GM06990 (cell line): ENCODE measurements around the gene EPHB1.

Experiments
- DNase-seq: peaks from one replicate; pipeline ENCODE4 v3.0.0-alpha.2; 2011; ENCODE audit not compliant: insufficient read length; ENCODE audit errors: extremely low read depth
- H3K27me3 ChIP-seq: replicated peaks from 2 replicates; pipeline ENCODE4 v1.6.0; 2011; ENCODE audit warnings: low read length; ENCODE audit not compliant: control insufficient read depth, insufficient read depth
- H3K36me3 ChIP-seq: 2 replicates; pipeline ENCODE4 v1.5.1; 2011; ENCODE audit warnings: low read length; ENCODE audit not compliant: control insufficient read depth, insufficient read depth
- H3K4me3 ChIP-seq: replicated peaks from 2 replicates; pipeline ENCODE4 v1.5.1; 2011; ENCODE audit warnings: low read depth, mild to moderate bottlenecking, control low read depth, low read length
- CTCF ChIP-seq: IDR thresholded peaks from 2 replicates; pipeline ENCODE4 v1.5.1; 2011; ENCODE audit warnings: low read length, control low read depth, mild to moderate bottlenecking, inconsistent platforms; ENCODE audit not compliant: insufficient read depth, poor library complexity, severe bottlenecking

The EPHB1 gene

GRCh38 chr3:135084405-135084804 is 289.3 kb downstream of the EPHB1 start:
- no peak overlapping the region for H3K4me3 ChIP-seq
- no peak for DNase-seq
- no peaks in the 10 kb centered on the region for H3K36me3 ChIP-seq
- no peaks in the 10 kb centered on the region for H3K27me3 ChIP-seq
- TF ChIP-seq CTCF: no peak

- TF ChIP-seq CTCF: no peak
- no peak overlapping the region for H3K4me3 ChIP-seq
- no peaks in the 10 kb centered on the region for H3K36me3 ChIP-seq
- H3K27me3 ChIP-seq: no peaks in the 10 kb centered on the region
- DNase-seq: no peak
Observed at GRCh38 chr3:135084976-135085375, 289.9 kb downstream of the EPHB1 start.

- no peak for TF ChIP-seq CTCF
- no peaks in the 10 kb centered on the region for H3K36me3 ChIP-seq
- 0 out of 2 replicates have a peak, but pooled peaks cover 2% of the 10 kb centered on the region for H3K27me3 ChIP-seq
- H3K4me3 ChIP-seq: no peak overlapping the region
- no peak for DNase-seq
Observed at GRCh38 chr3:135085652-135086436, 290.8 kb downstream of the EPHB1 start.

GRCh38 chr3:135087782-135088181 is 292.7 kb downstream of the EPHB1 start:
- Histone ChIP-seq H3K27me3 (0 out of 2 replicates have a peak, but pooled peaks cover 2% of the 10 kb centered on the region), H3K4me3 (no peak overlapping the region), H3K36me3 (no peaks in the 10 kb centered on the region)
- TF ChIP-seq CTCF: no peak
- no peak for DNase-seq

GRCh38 chr3:135089451-135089850 is 294.4 kb downstream of the EPHB1 start:
- Histone ChIP-seq H3K36me3 (no peaks in the 10 kb centered on the region), H3K27me3 (0 out of 2 replicates have a peak, but pooled peaks cover 2% of the 10 kb centered on the region), H3K4me3 (no peak overlapping the region)
- no peak for TF ChIP-seq CTCF
- no peak for DNase-seq
